ENCODE data around the gene RNF144B. TPM values are rescaled to one million over a fixed set of nuclear protein-coding genes. Genes with fewer than 3 reads are reported as not detected.

The RNF144B gene
- total RNA-seq, 1 experiment from 2014 or later, result 0.20 TPM

GRCh38 chr6:18412068-18412467, 24.9 kb downstream of the RNF144B start:
- no peak overlapping the region for H3K27ac ChIP-seq
- no peaks in the 10 kb centered on the region for H3K36me3 ChIP-seq
- no peak for DNase-seq
- H3K27me3 ChIP-seq, result no peaks in the 10 kb centered on the region
- no peak overlapping the region for H3K4me3 ChIP-seq
- no peaks in the 10 kb centered on the region for H3K4me1 ChIP-seq
- no peaks in the 10 kb centered on the region for H3K9me3 ChIP-seq (replicated peaks)

GRCh38 chr6:18412644-18413043, 25.5 kb downstream of the RNF144B start:
- no peak overlapping the region for H3K4me3 ChIP-seq
- H3K36me3 ChIP-seq, result no peaks in the 10 kb centered on the region
- no peak overlapping the region for H3K27ac ChIP-seq
- no peaks in the 10 kb centered on the region for H3K4me1 ChIP-seq
- no peak for DNase-seq
- H3K27me3 ChIP-seq, result no peaks in the 10 kb centered on the region
- H3K9me3 ChIP-seq (replicated peaks), result no peaks in the 10 kb centered on the region

- DNase-seq, result no peak
- Histone ChIP-seq H3K27ac (no peak overlapping the region), H3K27me3 (no peaks in the 10 kb centered on the region), H3K4me1 (no peaks in the 10 kb centered on the region), H3K36me3 (no peaks in the 10 kb centered on the region), H3K4me3 (no peak overlapping the region), H3K9me3 (replicated peaks) (no peaks in the 10 kb centered on the region)
Observed at GRCh38 chr6:18413381-18413780, 26.2 kb downstream of the RNF144B start.

GRCh38 chr6:18414116-18414515, 27.0 kb downstream of the RNF144B start:
- DNase-seq, result no peak
- no peaks in the 10 kb centered on the region for H3K27me3 ChIP-seq
- H3K36me3 ChIP-seq, result no peaks in the 10 kb centered on the region
- H3K4me1 ChIP-seq, result no peaks in the 10 kb centered on the region
- no peak overlapping the region for H3K4me3 ChIP-seq
- H3K9me3 ChIP-seq (replicated peaks), result no peaks in the 10 kb centered on the region
- no peak overlapping the region for H3K27ac ChIP-seq

- H3K4me3 ChIP-seq, result no peak overlapping the region
- no peaks in the 10 kb centered on the region for H3K9me3 ChIP-seq (replicated peaks)
- no peaks in the 10 kb centered on the region for H3K36me3 ChIP-seq
- H3K27ac ChIP-seq, result no peak overlapping the region
- H3K4me1 ChIP-seq, result no peaks in the 10 kb centered on the region
- DNase-seq, result no peak
- no peaks in the 10 kb centered on the region for H3K27me3 ChIP-seq
Observed at GRCh38 chr6:18415207-18415606, 28.1 kb downstream of the RNF144B start.

- no peak overlapping the region for H3K4me3 ChIP-seq
- no peaks in the 10 kb centered on the region for H3K9me3 ChIP-seq (replicated peaks)
- H3K36me3 ChIP-seq, result no peaks in the 10 kb centered on the region
- H3K27ac ChIP-seq, result no peak overlapping the region
- H3K4me1 ChIP-seq, result no peaks in the 10 kb centered on the region
- H3K27me3 ChIP-seq, result no peaks in the 10 kb centered on the region
- DNase-seq, result no peak
Observed at GRCh38 chr6:18415671-18416340, 28.7 kb downstream of the RNF144B start.

GRCh38 chr6:18416341-18416679, 29.2 kb downstream of the RNF144B start:
- H3K4me3 ChIP-seq, result no peak overlapping the region
- H3K36me3 ChIP-seq, result no peaks in the 10 kb centered on the region
- H3K27ac ChIP-seq, result no peak overlapping the region
- no peaks in the 10 kb centered on the region for H3K27me3 ChIP-seq
- no peak for DNase-seq
- H3K9me3 ChIP-seq (replicated peaks), result no peaks in the 10 kb centered on the region
- no peaks in the 10 kb centered on the region for H3K4me1 ChIP-seq

- Histone ChIP-seq H3K27ac (no peak overlapping the region), H3K27me3 (no peaks in the 10 kb centered on the region), H3K9me3 (replicated peaks) (no peaks in the 10 kb centered on the region), H3K36me3 (no peaks in the 10 kb centered on the region), H3K4me3 (no peak overlapping the region), H3K4me1 (no peaks in the 10 kb centered on the region)
- DNase-seq, result no peak
Observed at GRCh38 chr6:18420328-18420727, 33.2 kb downstream of the RNF144B start.

- no peaks in the 10 kb centered on the region for H3K27me3 ChIP-seq
Observed at GRCh38 chr6:18422136-18422535, 35.0 kb downstream of the RNF144B start.

GRCh38 chr6:18423426-18423825, 36.3 kb downstream of the RNF144B start:
- Histone ChIP-seq H3K9me3 (replicated peaks) (no peaks in the 10 kb centered on the region), H3K36me3 (no peaks in the 10 kb centered on the region), H3K4me1 (no peaks in the 10 kb centered on the region), H3K27ac (no peak overlapping the region), H3K4me3 (no peak overlapping the region), H3K27me3 (no peaks in the 10 kb centered on the region)
- DNase-seq, result no peak

More at GRCh38 chr6:18422136-18422535, 35.0 kb downstream of the RNF144B start:
- H3K4me1 ChIP-seq, result no peaks in the 10 kb centered on the region
- H3K4me3 ChIP-seq, result no peak overlapping the region
- DNase-seq, result no peak
- H3K36me3 ChIP-seq, result no peaks in the 10 kb centered on the region
- no peak overlapping the region for H3K27ac ChIP-seq
- H3K9me3 ChIP-seq (replicated peaks), result no peaks in the 10 kb centered on the region

GRCh38 chr6:18424201-18424600, 37.1 kb downstream of the RNF144B start:
- no peaks in the 10 kb centered on the region for H3K27me3 ChIP-seq
- no peaks in the 10 kb centered on the region for H3K36me3 ChIP-seq
- H3K4me1 ChIP-seq, result no peaks in the 10 kb centered on the region
- DNase-seq, result no peak
- H3K27ac ChIP-seq, result no peak overlapping the region
- H3K9me3 ChIP-seq (replicated peaks), result no peaks in the 10 kb centered on the region
- no peak overlapping the region for H3K4me3 ChIP-seq

GRCh38 chr6:18425218-18425617, 38.1 kb downstream of the RNF144B start:
- no peak for DNase-seq
- Histone ChIP-seq H3K36me3 (no peaks in the 10 kb centered on the region), H3K9me3 (replicated peaks) (no peaks in the 10 kb centered on the region), H3K27ac (no peak overlapping the region), H3K4me3 (no peak overlapping the region), H3K27me3 (no peaks in the 10 kb centered on the region), H3K4me1 (no peaks in the 10 kb centered on the region)

GRCh38 chr6:18427296-18427695, 40.1 kb downstream of the RNF144B start:
- Histone ChIP-seq H3K27me3 (no peaks in the 10 kb centered on the region), H3K27ac (no peak overlapping the region), H3K4me3 (no peak overlapping the region), H3K4me1 (no peaks in the 10 kb centered on the region), H3K9me3 (replicated peaks) (no peaks in the 10 kb centered on the region), H3K36me3 (no peaks in the 10 kb centered on the region)
- no peak for DNase-seq

- no peak overlapping the region for H3K4me3 ChIP-seq
- no peak for DNase-seq
- no peaks in the 10 kb centered on the region for H3K4me1 ChIP-seq
- no peaks in the 10 kb centered on the region for H3K36me3 ChIP-seq
- H3K9me3 ChIP-seq (replicated peaks), result no peaks in the 10 kb centered on the region
- no peaks in the 10 kb centered on the region for H3K27me3 ChIP-seq
- H3K27ac ChIP-seq, result no peak overlapping the region
Observed at GRCh38 chr6:18429655-18430297, 42.6 kb downstream of the RNF144B start.

- Histone ChIP-seq H3K9me3 (replicated peaks) (no peaks in the 10 kb centered on the region), H3K27me3 (no peaks in the 10 kb centered on the region), H3K4me1 (no peaks in the 10 kb centered on the region), H3K36me3 (no peaks in the 10 kb centered on the region), H3K4me3 (no peak overlapping the region), H3K27ac (no peak overlapping the region)
- no peak for DNase-seq
Observed at GRCh38 chr6:18431581-18431980, 44.4 kb downstream of the RNF144B start.

- Histone ChIP-seq H3K27me3 (no peaks in the 10 kb centered on the region), H3K36me3 (no peaks in the 10 kb centered on the region), H3K27ac (no peak overlapping the region), H3K4me1 (no peaks in the 10 kb centered on the region), H3K4me3 (no peak overlapping the region), H3K9me3 (replicated peaks) (no peaks in the 10 kb centered on the region)
- no peak for DNase-seq
Observed at GRCh38 chr6:18432180-18432579, 45.0 kb downstream of the RNF144B start.
